GM21786 (cell line): Measurements from ENCODE around the gene MAGEA2.
"Not testable (repeated sequence)": the region's sequence is repeated elsewhere in the genome, so short reads cannot be mapped to it uniquely, and the experiment has no call there.

Experiments used
- ATAC-seq: cut with Tn5 transposase; IDR thresholded peaks from one replicate; pipeline ENCODE4 v1.9.1; 2021; ENCODE audit not compliant: unreplicated experiment

MAGEA2 gene

DNA sequence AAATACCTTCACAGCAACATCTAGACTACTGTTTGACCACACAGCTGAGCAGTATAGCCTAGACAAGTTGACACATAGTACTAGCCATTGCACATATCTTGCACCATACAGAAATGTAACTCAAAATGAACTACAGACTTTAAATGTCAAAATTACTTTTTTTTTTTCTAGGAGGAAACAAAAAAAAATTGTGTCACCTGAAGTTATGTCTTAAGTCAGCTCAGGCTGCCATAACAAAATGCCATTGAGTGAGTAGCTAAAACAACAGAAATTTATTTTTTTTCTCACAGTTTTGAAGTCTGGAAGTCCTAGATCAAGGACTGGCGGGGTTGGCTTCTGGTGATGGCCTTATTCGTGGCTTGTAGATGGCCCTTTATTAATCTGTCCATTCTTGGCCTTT lies 44.5 kb downstream of the MAGEA2 start, which contains the start of gene CSAG2:
Gene CSAG2 (minus strand): TSS at position 101 of the 400 bp plus-strand sequence. CDS start 161 bp downstream, outside the sequence.
- not testable (repeated sequence) for ATAC-seq

DNA sequence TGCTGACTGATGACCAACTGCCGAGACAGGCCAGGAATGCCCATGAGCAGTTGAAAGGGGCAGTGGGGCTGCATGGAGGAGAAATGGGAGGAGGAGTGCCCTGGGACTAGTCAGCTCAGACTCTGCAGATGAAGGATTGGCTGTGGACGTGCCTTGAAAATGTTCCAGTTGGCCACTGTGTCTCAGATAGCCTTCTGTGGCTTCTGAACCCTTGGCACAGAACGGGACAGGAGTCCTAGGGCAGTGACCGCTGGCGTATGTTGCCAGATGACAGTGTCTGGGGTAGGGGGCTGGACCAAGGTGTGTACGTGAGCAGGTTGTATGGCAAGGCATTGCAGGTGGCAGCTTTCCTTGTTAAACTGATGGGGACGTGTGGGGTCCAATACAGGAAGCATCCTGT lies 47.1 kb downstream of the MAGEA2 start:
- ATAC-seq: not testable (repeated sequence)

DNA sequence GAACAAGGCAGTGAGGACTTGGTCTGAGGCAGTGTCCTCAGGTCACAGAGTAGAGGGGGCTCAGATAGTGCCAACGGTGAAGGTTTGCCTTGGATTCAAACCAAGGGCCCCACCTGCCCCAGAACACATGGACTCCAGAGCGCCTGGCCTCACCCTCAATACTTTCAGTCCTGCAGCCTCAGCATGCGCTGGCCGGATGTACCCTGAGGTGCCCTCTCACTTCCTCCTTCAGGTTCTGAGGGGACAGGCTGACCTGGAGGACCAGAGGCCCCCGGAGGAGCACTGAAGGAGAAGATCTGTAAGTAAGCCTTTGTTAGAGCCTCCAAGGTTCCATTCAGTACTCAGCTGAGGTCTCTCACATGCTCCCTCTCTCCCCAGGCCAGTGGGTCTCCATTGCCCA lies 53.3 kb downstream of the MAGEA2 start:
- not testable (repeated sequence) for ATAC-seq
